OCI-LY3 (cell line): ENCODE data around the gene HLTF.

Experiments used
- H2AFZ ChIP-seq: fragments of 200-600, 300-600 bp; shearing (Covaris generic); 2 replicates; pipeline ENCODE4 v1.6.0; 2014; ENCODE audit warnings: antibody characterized with exemption, low read depth, low read length
- H3K27ac ChIP-seq: fragments of 200-600, 300-600 bp; sonication (generic); 2 replicates; pipeline ENCODE4 v1.5.1; 2014; ENCODE audit warnings: mild to moderate bottlenecking, low read length, moderate library complexity, mixed read lengths
- H3K27me3 ChIP-seq: fragments of 200-600, 300-600 bp; sonication (generic); 2 replicates; pipeline ENCODE4 v1.6.1; 2014; ENCODE audit warnings: low read depth, low read length, mixed read lengths
- H3K36me3 ChIP-seq: fragments of 200-600, 300-600 bp; sonication (generic); replicated peaks from 2 replicates; pipeline ENCODE3; 2014; ENCODE audit warnings: low read depth, low read length, mixed read lengths
- H3K4me1 ChIP-seq: fragments of 300-600, 200-600 bp; sonication (generic); 2 replicates; pipeline ENCODE4 v1.6.1; 2014; ENCODE audit warnings: low read length, mixed read lengths
- H3K4me2 ChIP-seq: fragments of 200-600, 300-600 bp; sonication (generic); 2 replicates; pipeline ENCODE4 v1.6.1; 2014; ENCODE audit warnings: low read length, mixed read lengths
- H3K4me3 ChIP-seq: fragments of 300-600, 200-600 bp; sonication (generic); 2 replicates; pipeline ENCODE4 v1.5.1; 2014; ENCODE audit warnings: antibody characterized with exemption, mild to moderate bottlenecking, low read length, moderate library complexity
- H3K79me2 ChIP-seq: fragments of 300-600, 200-600 bp; shearing (Covaris generic); 2 replicates; pipeline ENCODE4 v1.6.1; 2014; ENCODE audit warnings: mild to moderate bottlenecking, low read length, mixed read lengths
- H3K9ac ChIP-seq: fragments of 300-600, 200-600 bp; shearing (Covaris generic); 2 replicates; pipeline ENCODE4 v1.6.0; 2014; ENCODE audit warnings: mild to moderate bottlenecking, low read length, moderate library complexity
- H3K9me3 ChIP-seq: fragments of 200-600, 300-600 bp; shearing (Covaris generic); 2 replicates; pipeline ENCODE4 v1.6.1; 2014; ENCODE audit warnings: low read length, mixed read lengths; ENCODE audit not compliant: insufficient read depth
- H4K20me1 ChIP-seq: fragments of 200-600, 300-600 bp; sonication (generic); 2 replicates; pipeline ENCODE4 v1.6.1; 2016; ENCODE audit warnings: low read length, mixed read lengths; ENCODE audit not compliant: insufficient read depth
- CTCF ChIP-seq: fragments of 200-600, 300-600 bp; sonication (generic); IDR thresholded peaks from 2 replicates; pipeline ENCODE4 v1.5.1; 2014; ENCODE audit warnings: antibody characterized with exemption, low read length, low read depth
- EZH2phosphoT487 ChIP-seq: fragments of 200-600 bp; shearing (Covaris generic); IDR thresholded peaks from 2 replicates; pipeline ENCODE4 v1.6.1; 2018; ENCODE audit warnings: antibody characterized with exemption, mixed run types, low read depth

HLTF gene

GRCh38 chr3:149016242-149016641 lies 70.1 kb downstream of the HLTF start:
- Histone ChIP-seq H3K27ac (no peak overlapping the region), H3K4me1 (no peaks in the 10 kb centered on the region), H3K27me3 (no peaks in the 10 kb centered on the region), H4K20me1 (no peaks in the 10 kb centered on the region), H2AFZ (no peak overlapping the region), H3K9me3 (no peaks in the 10 kb centered on the region), H3K4me2 (no peak overlapping the region), H3K4me3 (no peak overlapping the region), H3K9ac (no peak overlapping the region), H3K36me3 (peaks cover 11% of the 10 kb centered on the region), H3K79me2 (no peaks in the 10 kb centered on the region)
- no peak for TF ChIP-seq EZH2phosphoT487
- no peak for TF ChIP-seq CTCF

- H2AFZ ChIP-seq: no peak overlapping the region
- no peaks in the 10 kb centered on the region for H4K20me1 ChIP-seq
- H3K9ac ChIP-seq: no peak overlapping the region
- H3K9me3 ChIP-seq: no peaks in the 10 kb centered on the region
- TF ChIP-seq EZH2phosphoT487 (no peak), CTCF (no peak)
- H3K4me1 ChIP-seq: no peaks in the 10 kb centered on the region
- no peak overlapping the region for H3K4me2 ChIP-seq
- H3K4me3 ChIP-seq: no peak overlapping the region
- no peak overlapping the region for H3K27ac ChIP-seq
- no peaks in the 10 kb centered on the region for H3K79me2 ChIP-seq
- no peaks in the 10 kb centered on the region for H3K27me3 ChIP-seq
- H3K36me3 ChIP-seq: peaks cover 18% of the 10 kb centered on the region
Measured at GRCh38 chr3:149015393-149015792, 70.9 kb downstream of the HLTF start.

GRCh38 chr3:149013726-149014125 lies 72.6 kb downstream of the HLTF start:
- H4K20me1 ChIP-seq: no peaks in the 10 kb centered on the region
- no peak overlapping the region for H3K9ac ChIP-seq
- H3K4me3 ChIP-seq: no peak overlapping the region
- H3K4me1 ChIP-seq: no peaks in the 10 kb centered on the region
- H3K27me3 ChIP-seq: no peaks in the 10 kb centered on the region
- H2AFZ ChIP-seq: no peak overlapping the region
- peaks cover 20% of the 10 kb centered on the region for H3K36me3 ChIP-seq
- no peak for TF ChIP-seq CTCF
- TF ChIP-seq EZH2phosphoT487: no peak
- no peak overlapping the region for H3K27ac ChIP-seq
- H3K79me2 ChIP-seq: no peaks in the 10 kb centered on the region
- no peak overlapping the region for H3K4me2 ChIP-seq
- H3K9me3 ChIP-seq: no peaks in the 10 kb centered on the region

GRCh38 chr3:149011676-149012075 lies 74.7 kb downstream of the HLTF start:
- Histone ChIP-seq H4K20me1 (no peaks in the 10 kb centered on the region), H3K79me2 (no peaks in the 10 kb centered on the region), H3K9ac (no peak overlapping the region), H3K27ac (no peak overlapping the region), H3K9me3 (no peaks in the 10 kb centered on the region), H3K4me1 (no peaks in the 10 kb centered on the region), H3K27me3 (no peaks in the 10 kb centered on the region), H3K4me2 (no peak overlapping the region), H3K4me3 (no peak overlapping the region), H3K36me3 (peaks cover 24% of the 10 kb centered on the region), H2AFZ (no peak overlapping the region)
- TF ChIP-seq CTCF (no peak), EZH2phosphoT487 (no peak)
